ENCODE data around the gene TUBGCP4. TPM values are rescaled to one million over a fixed set of nuclear protein-coding genes. Genes with fewer than 3 reads are reported as not detected.

Gene TUBGCP4
- total and polyA plus RNA-seq, 9 of the 15 experiments (the other 6 are each of a cell fraction or from before 2014, with no cell fraction given): 10.7 to 50.2 (median 29.6) TPM

- peaks cover 73% of the 10 kb centered on the region for H3K36me3 ChIP-seq (ENCODE audit: control insufficient read depth, insufficient read depth, low read length)
These were observed 5.3 kb downstream of the TUBGCP4 start for GRCh38 chr15:43376017-43376705.

More at GRCh38 chr15:43376017-43376705, 5.3 kb downstream of the TUBGCP4 start:
- intact Hi-C loops (cut with micrococcal nuclease) (no loop called here), in situ Hi-C loops (cut with MboI) (no loop called here)
- Histone ChIP-seq H3K4me2 (ENCODE audit: insufficient read depth, low read length) (no peak overlapping the region), H3K4me3 (no peak overlapping the region), H3K79me2 (ENCODE audit: control insufficient read depth, insufficient read depth, low read length) (peaks cover 55% of the 10 kb centered on the region), H3K9ac (ENCODE audit: insufficient read depth in 1 of 2, low read depth in 2 of 2, low read length in 2 of 2) (no peak overlapping the region), H3K9me1 (ENCODE audit: control insufficient read depth, insufficient read depth, low read length) (no peaks in the 10 kb centered on the region), H3K27me3 (ENCODE audit: control insufficient read depth in 2 of 2, insufficient read depth in 2 of 2, low read length in 2 of 2) (no peaks in the 10 kb centered on the region), H4K20me1 (replicated peaks; ENCODE audit: control insufficient read depth, insufficient read depth, low read length) (0 out of 2 replicates have a peak, but pooled peaks cover 5% of the 10 kb centered on the region), H3K27ac (ENCODE audit: extremely low read depth, low read depth, low read length) (no peak overlapping the region), H3K9me3 (replicated peaks; ENCODE audit: control insufficient read depth, insufficient read depth, low read depth, low read length) (no peaks in the 10 kb centered on the region), H3K4me1 (replicated peaks in 1 of 2; ENCODE audit: control insufficient read depth in 2 of 2, insufficient read depth in 2 of 2, low read length in 2 of 2) (peaks cover 4 to 7% of the 10 kb centered on the region in 2 experiments; a peak in 2 of 5 replicates), H2AFZ (ENCODE audit: low read depth, low read length) (no peak overlapping the region)
- ATAC-seq (peak; percentile 70), FAIRE-seq (peak; percentile 94), DNase-seq (ENCODE audit: extremely low read depth in 1 of 4, low spot score in 3 of 4) (peak; percentile 36 to 58 (median 42))
- ChIA-PET POLR2A (interaction anchor here (0.6 to 1.4 kb wide), 3 partner anchors 14 to 39 kb away, joined by 3 read pairs; no protein-coding TSS in a partner anchor), CTCF (ENCODE audit: low intra/inter-chr PET ratio) (interaction anchor here (0.6 kb wide), 1 partner anchor 29 kb away, joined by 3 read pairs; no protein-coding TSS in a partner anchor)
- 69% methylated on average over 13 of the region's 13 CpGs for WGBS (ENCODE audit: insufficient coverage, low coverage, missing lambda C conversion rate)
- no TSS peak for BruUV-seq (replicated peaks)
- TF ChIP-seq SMC3 (conservative IDR thresholded peaks at IDR 0.05; ENCODE audit: insufficient read depth, low read depth, low read length) (0 out of 2 replicates have a peak, but pooled peaks have one; percentile 7), STAG1 (CRISPR knock-in tag; IDR thresholded peaks at IDR 0.05; ENCODE audit: borderline replicate concordance) (no peak), KDM2B (CRISPR knock-in tag; IDR thresholded peaks at IDR 0.05) (no peak), CTCF (IDR thresholded peaks at IDR 0.05 in 2 of 3, conservative IDR thresholded peaks at IDR 0.05 in 1 of 3; ENCODE audit: insufficient read depth in 2 of 3, low read depth in 1 of 3, low read length in 3 of 3) (peak; percentile 77 to 95 (median 82)), RAD21 (CRISPR knock-in tag; conservative IDR thresholded peaks at IDR 0.05 in 1 of 2, IDR thresholded peaks at IDR 0.05 in 1 of 2) (peak in 1 of 2 experiments; percentile 16; a peak in 2 of 4 replicates), CCAR2 (IDR thresholded peaks at IDR 0.05; ENCODE audit: low read depth, low read length) (no peak)
- TF ChIP-seq, protein P1, sequence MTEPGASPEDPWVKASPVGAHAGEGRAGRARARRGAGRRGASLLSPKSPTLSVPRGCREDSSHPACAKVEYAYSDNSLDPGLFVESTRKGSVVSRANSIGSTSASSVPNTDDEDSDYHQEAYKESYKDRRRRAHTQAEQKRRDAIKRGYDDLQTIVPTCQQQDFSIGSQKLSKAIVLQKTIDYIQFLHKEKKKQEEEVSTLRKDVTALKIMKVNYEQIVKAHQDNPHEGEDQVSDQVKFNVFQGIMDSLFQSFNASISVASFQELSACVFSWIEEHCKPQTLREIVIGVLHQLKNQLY (CRISPR knock-in tag; conservative IDR thresholded peaks at IDR 0.05): no peak
- TF ChIP-seq, protein P2, sequence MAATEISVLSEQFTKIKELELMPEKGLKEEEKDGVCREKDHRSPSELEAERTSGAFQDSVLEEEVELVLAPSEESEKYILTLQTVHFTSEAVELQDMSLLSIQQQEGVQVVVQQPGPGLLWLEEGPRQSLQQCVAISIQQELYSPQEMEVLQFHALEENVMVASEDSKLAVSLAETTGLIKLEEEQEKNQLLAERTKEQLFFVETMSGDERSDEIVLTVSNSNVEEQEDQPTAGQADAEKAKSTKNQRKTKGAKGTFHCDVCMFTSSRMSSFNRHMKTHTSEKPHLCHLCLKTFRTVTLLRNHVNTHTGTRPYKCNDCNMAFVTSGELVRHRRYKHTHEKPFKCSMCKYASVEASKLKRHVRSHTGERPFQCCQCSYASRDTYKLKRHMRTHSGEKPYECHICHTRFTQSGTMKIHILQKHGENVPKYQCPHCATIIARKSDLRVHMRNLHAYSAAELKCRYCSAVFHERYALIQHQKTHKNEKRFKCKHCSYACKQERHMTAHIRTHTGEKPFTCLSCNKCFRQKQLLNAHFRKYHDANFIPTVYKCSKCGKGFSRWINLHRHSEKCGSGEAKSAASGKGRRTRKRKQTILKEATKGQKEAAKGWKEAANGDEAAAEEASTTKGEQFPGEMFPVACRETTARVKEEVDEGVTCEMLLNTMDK (IDR thresholded peaks at IDR 0.05; ENCODE audit: borderline replicate concordance, insufficient read depth, low read depth, low read length, poor library complexity, severe bottlenecking): peak; percentile 22
- TF ChIP-seq, protein P3, sequence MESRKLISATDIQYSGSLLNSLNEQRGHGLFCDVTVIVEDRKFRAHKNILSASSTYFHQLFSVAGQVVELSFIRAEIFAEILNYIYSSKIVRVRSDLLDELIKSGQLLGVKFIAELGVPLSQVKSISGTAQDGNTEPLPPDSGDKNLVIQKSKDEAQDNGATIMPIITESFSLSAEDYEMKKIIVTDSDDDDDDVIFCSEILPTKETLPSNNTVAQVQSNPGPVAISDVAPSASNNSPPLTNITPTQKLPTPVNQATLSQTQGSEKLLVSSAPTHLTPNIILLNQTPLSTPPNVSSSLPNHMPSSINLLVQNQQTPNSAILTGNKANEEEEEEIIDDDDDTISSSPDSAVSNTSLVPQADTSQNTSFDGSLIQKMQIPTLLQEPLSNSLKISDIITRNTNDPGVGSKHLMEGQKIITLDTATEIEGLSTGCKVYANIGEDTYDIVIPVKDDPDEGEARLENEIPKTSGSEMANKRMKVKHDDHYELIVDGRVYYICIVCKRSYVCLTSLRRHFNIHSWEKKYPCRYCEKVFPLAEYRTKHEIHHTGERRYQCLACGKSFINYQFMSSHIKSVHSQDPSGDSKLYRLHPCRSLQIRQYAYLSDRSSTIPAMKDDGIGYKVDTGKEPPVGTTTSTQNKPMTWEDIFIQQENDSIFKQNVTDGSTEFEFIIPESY (CRISPR knock-in tag; IDR thresholded peaks at IDR 0.05): peak; percentile 33; the same call in 1 of the 2 replicates

Data from K562 (cell line).